ENCODE measurements around the gene WDFY4.

Gene WDFY4

DNA sequence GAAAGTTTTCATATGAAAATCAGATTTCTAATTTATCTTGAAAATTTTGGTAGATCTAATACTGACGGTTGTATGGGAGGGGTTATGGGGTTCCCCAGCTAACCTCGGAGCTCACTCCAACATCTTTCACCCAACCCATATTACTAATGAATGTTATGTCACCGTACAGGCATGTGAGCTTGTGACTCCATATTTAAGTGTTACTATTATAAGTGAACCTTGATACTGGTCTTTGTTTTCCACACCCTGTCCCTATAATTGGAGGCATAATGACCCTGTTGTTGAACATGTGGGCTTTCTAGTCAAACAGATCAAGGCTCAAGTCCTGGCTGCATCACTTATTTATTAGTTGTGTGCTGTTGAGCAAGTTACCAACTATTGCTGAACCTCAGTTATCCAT lies 27.2 kb downstream of the WDFY4 start:
- Histone ChIP-seq H4K20me1 (ENCODE audit: low read depth, low read length) (no peaks in the 10 kb centered on the region; the same call in 1 of the 2 replicates), H3K4me3 (ENCODE audit: insufficient read depth, low read length, poor library complexity, severe bottlenecking) (no peak overlapping the region), H3K27me3 (ENCODE audit: low read length) (no peaks in the 10 kb centered on the region), H3K4me2 (ENCODE audit: low read depth, low read length, poor library complexity, severe bottlenecking) (no peak overlapping the region), H3K27ac (ENCODE audit: low read depth, low read length) (no peak overlapping the region), H2AFZ (ENCODE audit: low read depth, low read length, severe bottlenecking) (no peak overlapping the region), H3K9me2 (replicated peaks; ENCODE audit: insufficient read depth, low read length) (no peaks in the 10 kb centered on the region), H3F3A (ENCODE audit: insufficient read depth) (no peaks in the 10 kb centered on the region), H3K9me3 (ENCODE audit: insufficient read depth, low read length) (no peaks in the 10 kb centered on the region), H3K79me2 (ENCODE audit: insufficient read depth, low read length) (peaks cover 82% of the 10 kb centered on the region), H3K9ac (ENCODE audit: low read length) (no peak overlapping the region), H3K36me3 (ENCODE audit: low read length) (peaks cover 3% of the 10 kb centered on the region; the same call in 1 of the 2 replicates)
- TF ChIP-seq EZH2phosphoT487 (conservative IDR thresholded peaks at IDR 0.05; ENCODE audit: low read length), result no peak

DNA sequence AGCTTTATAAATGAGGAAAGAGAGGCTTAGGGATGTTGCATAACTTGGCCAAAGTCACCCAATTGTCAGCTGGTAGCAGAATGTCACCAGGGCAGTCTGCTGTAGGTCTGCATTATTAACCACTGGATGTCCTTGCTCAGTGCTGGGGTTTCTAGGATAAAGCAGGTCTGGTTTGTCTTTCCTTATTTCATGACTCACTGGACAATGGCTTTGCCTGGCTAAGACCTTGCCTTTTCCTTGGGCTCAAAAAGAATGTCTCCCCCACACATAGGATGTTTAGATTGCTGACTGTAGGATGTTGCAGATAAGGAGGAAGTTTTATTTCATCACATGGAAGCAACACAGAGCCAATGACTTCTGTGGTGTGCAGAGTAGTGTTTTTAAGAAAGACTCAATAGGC lies 29.4 kb downstream of the WDFY4 start:
- TF ChIP-seq, protein P1, sequence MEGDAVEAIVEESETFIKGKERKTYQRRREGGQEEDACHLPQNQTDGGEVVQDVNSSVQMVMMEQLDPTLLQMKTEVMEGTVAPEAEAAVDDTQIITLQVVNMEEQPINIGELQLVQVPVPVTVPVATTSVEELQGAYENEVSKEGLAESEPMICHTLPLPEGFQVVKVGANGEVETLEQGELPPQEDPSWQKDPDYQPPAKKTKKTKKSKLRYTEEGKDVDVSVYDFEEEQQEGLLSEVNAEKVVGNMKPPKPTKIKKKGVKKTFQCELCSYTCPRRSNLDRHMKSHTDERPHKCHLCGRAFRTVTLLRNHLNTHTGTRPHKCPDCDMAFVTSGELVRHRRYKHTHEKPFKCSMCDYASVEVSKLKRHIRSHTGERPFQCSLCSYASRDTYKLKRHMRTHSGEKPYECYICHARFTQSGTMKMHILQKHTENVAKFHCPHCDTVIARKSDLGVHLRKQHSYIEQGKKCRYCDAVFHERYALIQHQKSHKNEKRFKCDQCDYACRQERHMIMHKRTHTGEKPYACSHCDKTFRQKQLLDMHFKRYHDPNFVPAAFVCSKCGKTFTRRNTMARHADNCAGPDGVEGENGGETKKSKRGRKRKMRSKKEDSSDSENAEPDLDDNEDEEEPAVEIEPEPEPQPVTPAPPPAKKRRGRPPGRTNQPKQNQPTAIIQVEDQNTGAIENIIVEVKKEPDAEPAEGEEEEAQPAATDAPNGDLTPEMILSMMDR (IDR thresholded peaks at IDR 0.05; ENCODE audit: insufficient read depth, low read length, poor library complexity, severe bottlenecking), result no peak
- no peak for TF ChIP-seq EZH2phosphoT487 (conservative IDR thresholded peaks at IDR 0.05; ENCODE audit: low read length)
- no peak overlapping the region for H3K27ac ChIP-seq (ENCODE audit: low read depth, low read length)

DNA sequence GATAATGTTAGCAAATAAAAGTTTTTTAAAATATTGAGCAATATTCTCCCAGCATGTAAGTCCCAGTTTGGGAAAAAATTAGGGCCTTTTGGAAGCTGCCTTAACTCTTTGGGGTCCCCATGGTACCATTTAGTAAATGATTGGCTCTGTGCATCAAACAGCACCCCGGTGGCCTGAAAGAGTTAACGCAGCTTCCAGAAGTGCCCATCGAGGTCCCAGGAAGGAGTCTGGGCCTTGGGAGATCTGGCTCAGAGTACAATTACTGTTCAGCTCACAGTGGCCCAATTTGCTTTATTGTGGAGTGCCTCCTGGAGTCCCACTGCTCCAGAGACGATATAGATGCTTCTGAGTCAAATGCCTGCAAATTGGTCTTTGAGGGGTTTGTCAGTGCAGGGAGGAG lies 31.7 kb downstream of the WDFY4 start:
- H4K20me1 ChIP-seq (ENCODE audit: low read depth, low read length), result no peaks in the 10 kb centered on the region
- no peak overlapping the region for H3K4me3 ChIP-seq (ENCODE audit: insufficient read depth, low read length, poor library complexity, severe bottlenecking)
- no peak overlapping the region for H3K9ac ChIP-seq (ENCODE audit: low read length)
- TF ChIP-seq EZH2phosphoT487 (conservative IDR thresholded peaks at IDR 0.05; ENCODE audit: low read length), result no peak
- TF ChIP-seq, protein P1 (IDR thresholded peaks at IDR 0.05; ENCODE audit: insufficient read depth, low read length, poor library complexity, severe bottlenecking), result no peak
- H3K27me3 ChIP-seq (ENCODE audit: low read length), result no peaks in the 10 kb centered on the region
- H3K27ac ChIP-seq (ENCODE audit: low read depth, low read length), result no peak overlapping the region
- no peaks in the 10 kb centered on the region for H3K9me2 ChIP-seq (replicated peaks; ENCODE audit: insufficient read depth, low read length)
- H2AFZ ChIP-seq (ENCODE audit: low read depth, low read length, severe bottlenecking), result no peak overlapping the region
- H3K79me2 ChIP-seq (ENCODE audit: insufficient read depth, low read length), result peaks cover 68% of the 10 kb centered on the region
- no peaks in the 10 kb centered on the region for H3K36me3 ChIP-seq (ENCODE audit: low read length)
- H3F3A ChIP-seq (ENCODE audit: insufficient read depth), result no peaks in the 10 kb centered on the region
- no peaks in the 10 kb centered on the region for H3K9me3 ChIP-seq (ENCODE audit: insufficient read depth, low read length)
- H3K4me2 ChIP-seq (ENCODE audit: low read depth, low read length, poor library complexity, severe bottlenecking), result no peak overlapping the region

More for the DNA sequence above, 29.4 kb downstream of the WDFY4 start:
- Histone ChIP-seq H3K9me2 (replicated peaks; ENCODE audit: insufficient read depth, low read length) (no peaks in the 10 kb centered on the region), H3K4me3 (ENCODE audit: insufficient read depth, low read length, poor library complexity, severe bottlenecking) (no peak overlapping the region), H3K27me3 (ENCODE audit: low read length) (no peaks in the 10 kb centered on the region), H3K4me2 (ENCODE audit: low read depth, low read length, poor library complexity, severe bottlenecking) (no peak overlapping the region), H3K9me3 (ENCODE audit: insufficient read depth, low read length) (no peaks in the 10 kb centered on the region), H4K20me1 (ENCODE audit: low read depth, low read length) (no peaks in the 10 kb centered on the region), H2AFZ (ENCODE audit: low read depth, low read length, severe bottlenecking) (no peak overlapping the region), H3F3A (ENCODE audit: insufficient read depth) (no peaks in the 10 kb centered on the region), H3K79me2 (ENCODE audit: insufficient read depth, low read length) (peaks cover 80% of the 10 kb centered on the region), H3K9ac (ENCODE audit: low read length) (no peak overlapping the region), H3K36me3 (ENCODE audit: low read length) (0 out of 2 replicates have a peak, but pooled peaks cover 3% of the 10 kb centered on the region)

GRCh38 chr10:48720611-48721010 lies 35.9 kb downstream of the WDFY4 start:
- Histone ChIP-seq H3K79me2 (ENCODE audit: insufficient read depth, low read length) (peaks cover 29% of the 10 kb centered on the region), H3K36me3 (ENCODE audit: low read length) (no peaks in the 10 kb centered on the region), H2AFZ (ENCODE audit: low read depth, low read length, severe bottlenecking) (no peak overlapping the region), H3K27ac (ENCODE audit: low read depth, low read length) (no peak overlapping the region), H3K9me3 (ENCODE audit: insufficient read depth, low read length) (no peaks in the 10 kb centered on the region), H3F3A (ENCODE audit: insufficient read depth) (no peaks in the 10 kb centered on the region), H3K4me3 (ENCODE audit: insufficient read depth, low read length, poor library complexity, severe bottlenecking) (no peak overlapping the region), H3K9ac (ENCODE audit: low read length) (no peak overlapping the region), H4K20me1 (ENCODE audit: low read depth, low read length) (no peaks in the 10 kb centered on the region), H3K9me2 (replicated peaks; ENCODE audit: insufficient read depth, low read length) (no peaks in the 10 kb centered on the region), H3K4me2 (ENCODE audit: low read depth, low read length, poor library complexity, severe bottlenecking) (no peak overlapping the region), H3K27me3 (ENCODE audit: low read length) (no peaks in the 10 kb centered on the region)
- no peak for TF ChIP-seq EZH2phosphoT487 (conservative IDR thresholded peaks at IDR 0.05; ENCODE audit: low read length)
- TF ChIP-seq, protein P1 (IDR thresholded peaks at IDR 0.05; ENCODE audit: insufficient read depth, low read length, poor library complexity, severe bottlenecking), result no peak
